IMR-90 (cell line): ENCODE results near the gene GANC. TPM values are rescaled to one million over a fixed set of nuclear protein-coding genes. Genes with fewer than 3 reads are reported as not detected.

Experiments
- ATAC-seq: fragments of 200-7000 bp; cut with Tn5 transposase; 2 replicates; pipeline ENCODE4 v1.9.1; 2020; ENCODE audit warnings: low read depth, mild to moderate bottlenecking, moderate library complexity
- BruUV-seq: library from RNA; stranded (reverse); fragments of 400-500 nt; replicated peaks from 2 replicates; lab custom pipeline; 2021; lab: Mats Ljungman, UMichigan
- CTCF ChIA-PET: fragments of 300-600 bp; formaldehyde crosslinking; extraction: SDS; loops from one replicate; lab custom pipeline; 2021; ENCODE audit warnings: antibody characterized with exemption; lab: Yijun Ruan, JAX
- POLR2A ChIA-PET: fragments of 300-600 bp; sonication (Branson Sonifier 250); formaldehyde crosslinking; loops from one replicate; lab custom pipeline; 2022; ENCODE audit warnings: antibody characterized with exemption; ENCODE audit not compliant: unreplicated experiment; lab: Charles Lee
- DNase-seq: peaks from one replicate; pipeline ENCODE4 v3.0.0; 2013
- H2AFZ ChIP-seq: replicated peaks from 2 replicates; pipeline ENCODE3; 2013; ENCODE audit warnings: low read length, mild to moderate bottlenecking; ENCODE audit not compliant: poor library complexity
- H2AK5ac ChIP-seq: 2 replicates; pipeline ENCODE4 v1.6.1; 2013; ENCODE audit warnings: low read depth, low read length, inconsistent platforms
- H2AK9ac ChIP-seq: replicated peaks from 2 replicates; pipeline ENCODE3; 2013; ENCODE audit warnings: mild to moderate bottlenecking, low read depth, low read length, moderate library complexity; ENCODE audit not compliant: poor library complexity
- H2BK120ac ChIP-seq: 2 replicates; pipeline ENCODE4 v1.6.1; 2013; ENCODE audit warnings: low read depth, low read length, inconsistent platforms
- H2BK15ac ChIP-seq: 3 replicates; pipeline ENCODE4 v1.6.1; 2013; ENCODE audit warnings: low read depth, low read length, inconsistent platforms
- H2BK20ac ChIP-seq: 2 replicates; pipeline ENCODE4 v1.6.1; 2013; ENCODE audit warnings: low read depth, mild to moderate bottlenecking, inconsistent platforms, low read length, moderate library complexity
- H2BK5ac ChIP-seq: 2 replicates; pipeline ENCODE4 v1.6.1; 2013; ENCODE audit warnings: mild to moderate bottlenecking, low read depth, low read length, inconsistent platforms; ENCODE audit not compliant: poor library complexity, severe bottlenecking
- H3K14ac ChIP-seq: replicated peaks from 2 replicates; pipeline ENCODE4 v1.6.1; 2013; ENCODE audit warnings: low read depth, low read length, inconsistent platforms
- H3K18ac ChIP-seq: 2 replicates; pipeline ENCODE4 v1.6.1; 2013; ENCODE audit warnings: low read depth, low read length, control low read depth
- H3K23ac ChIP-seq: 2 replicates; pipeline ENCODE4 v1.6.1; 2013; ENCODE audit warnings: low read depth, low read length, inconsistent platforms
- H3K27ac ChIP-seq: 2 replicates; pipeline ENCODE4 v1.5.1; 2013; ENCODE audit warnings: mild to moderate bottlenecking, control low read depth, low read length; ENCODE audit not compliant: insufficient read depth
- H3K27me3 ChIP-seq: 2 replicates; pipeline ENCODE4 v1.6.1; 2013; ENCODE audit warnings: low read length; ENCODE audit not compliant: control insufficient read depth, insufficient read depth
- H3K36me3 ChIP-seq: 2 replicates; pipeline ENCODE4 v1.6.1; 2013; ENCODE audit warnings: low read length, mixed read lengths; ENCODE audit not compliant: control insufficient read depth, insufficient read depth
- H3K4ac ChIP-seq: 2 replicates; pipeline ENCODE4 v1.6.1; 2013; ENCODE audit warnings: low read depth, low read length, inconsistent platforms
- H3K4me1 ChIP-seq: 2 replicates; pipeline ENCODE4 v1.6.1; 2013; ENCODE audit warnings: low read length, mixed read lengths; ENCODE audit not compliant: control insufficient read depth, insufficient read depth
- H3K4me2 ChIP-seq: 2 replicates; pipeline ENCODE4 v1.6.1; 2013; ENCODE audit warnings: low read depth, mild to moderate bottlenecking, control low read depth, low read length, moderate library complexity
- H3K4me3 ChIP-seq: 2 replicates; pipeline ENCODE4 v1.5.1; 2013; ENCODE audit warnings: low read depth, mild to moderate bottlenecking, control low read depth, low read length, moderate library complexity; ENCODE audit not compliant: insufficient read depth
- H3K56ac ChIP-seq: 2 replicates; pipeline ENCODE4 v1.6.1; 2013; ENCODE audit warnings: low read length, inconsistent platforms; ENCODE audit not compliant: insufficient read depth; ENCODE audit errors: extremely low read depth
- H3K79me1 ChIP-seq, 2 experiments: 2 replicates each; pipeline ENCODE4 v1.6.1; 2013; ENCODE audit warnings: low read length in 2 of 2, inconsistent platforms in 1 of 2, low read depth in 1 of 2
- H3K9ac ChIP-seq: 2 replicates; pipeline ENCODE4 v1.6.1; 2013; ENCODE audit warnings: low read depth, low read length, control low read depth
- H3K9me1 ChIP-seq: 2 replicates; pipeline ENCODE4 v1.6.1; 2013; ENCODE audit warnings: low read length, inconsistent platforms; ENCODE audit not compliant: insufficient read depth
- H3K9me3 ChIP-seq: 2 replicates; pipeline ENCODE4 v1.6.1; 2013; ENCODE audit warnings: low read length; ENCODE audit not compliant: control insufficient read depth, insufficient read depth
- H4K20me1 ChIP-seq: 2 replicates; pipeline ENCODE4 v1.6.1; 2013; ENCODE audit warnings: low read length, inconsistent platforms; ENCODE audit not compliant: insufficient read depth
- H4K5ac ChIP-seq: 2 replicates; pipeline ENCODE4 v1.6.1; 2013; ENCODE audit warnings: mild to moderate bottlenecking, low read depth, low read length, control low read depth
- H4K8ac ChIP-seq, 2 experiments: 2 replicates each; pipeline ENCODE4 v1.6.1; 2013; ENCODE audit warnings: low read depth in 2 of 2, low read length in 2 of 2, control low read depth in 1 of 2, inconsistent platforms in 1 of 2
- H4K91ac ChIP-seq: 2 replicates; pipeline ENCODE4 v1.6.1; 2013; ENCODE audit warnings: low read depth, low read length, inconsistent platforms; ENCODE audit not compliant: insufficient read depth
- CEBPB ChIP-seq: IDR thresholded peaks from 2 replicates; pipeline ENCODE4 v1.6.1; 2012; ENCODE audit warnings: low read depth, low read length, improper control_type of control experiment
- CHD1 ChIP-seq: IDR thresholded peaks from 2 replicates; pipeline ENCODE4 v1.6.1; 2012; ENCODE audit warnings: low read depth, low read length, improper control_type of control experiment
- MAFK ChIP-seq: IDR thresholded peaks from 2 replicates; pipeline ENCODE4 v1.6.1; 2012; ENCODE audit warnings: low read depth, low read length, improper control_type of control experiment
- MAZ ChIP-seq: IDR thresholded peaks from 2 replicates; pipeline ENCODE4 v1.6.1; 2012; ENCODE audit warnings: low read depth, mild to moderate bottlenecking, low read length, improper control_type of control experiment, moderate library complexity, borderline replicate concordance
- MXI1 ChIP-seq: IDR thresholded peaks from 2 replicates; pipeline ENCODE4 v1.6.1; 2012; ENCODE audit warnings: low read depth, mild to moderate bottlenecking, low read length, moderate library complexity, borderline replicate concordance
- POLR2A ChIP-seq: IDR thresholded peaks from 2 replicates; pipeline ENCODE4 v1.6.1; 2012; ENCODE audit warnings: mild to moderate bottlenecking, low read depth, low read length
- RCOR1 ChIP-seq: IDR thresholded peaks from 2 replicates; pipeline ENCODE4 v1.6.1; 2012; ENCODE audit warnings: mild to moderate bottlenecking, low read length, improper control_type of control experiment; ENCODE audit not compliant: insufficient replicate concordance
- RFX5 ChIP-seq: IDR thresholded peaks from 2 replicates; pipeline ENCODE4 v1.8.0; 2012; ENCODE audit warnings: low read depth, mild to moderate bottlenecking, low read length, moderate library complexity
- SMC3 ChIP-seq: fragments of 150-350 bp; IDR thresholded peaks from 2 replicates; pipeline ENCODE4 v1.6.1; 2016; ENCODE audit warnings: low read depth, mild to moderate bottlenecking, antibody characterized with exemption, low read length, moderate library complexity
- WGBS, 2 experiments: methylation state at CpG; one replicate each; pipeline versions ENCODE4 v1.1.5 to v1.1.7; 2013; ENCODE audit warnings: missing lambda C conversion rate in 2 of 2; ENCODE audit not compliant: insufficient read length in 1 of 2; ENCODE audit errors: extremely low coverage in 2 of 2; 5-methylcytosine and 5-hydroxymethylcytosine counted together
- dilution Hi-C: fragments of 300-500 bp; cut with HindIII; formaldehyde crosslinking; loops from one replicate; pipeline ENCODE4 v1.14.3; 2018; ENCODE audit warnings: low sequenced_read_pairs; ENCODE audit not compliant: unreplicated experiment
- in situ Hi-C: fragments of 300-500 bp; cut with MboI; formaldehyde crosslinking; loops from 3 replicates; pipeline ENCODE4 v1.14.3; 2019; ENCODE audit warnings: low sequenced_read_pairs, inconsistent platforms, mixed read lengths
- intact Hi-C: fragments of 100-400 bp; cut with micrococcal nuclease; formaldehyde crosslinking; loops from 2 replicates; pipeline ENCODE4 v1.10.0; 2022
- polyA plus RNA-seq, 3 experiments: library from polyadenylated mRNA; depleted of rRNA; stranded (reverse); fragments of >200 nt; gene quantifications; 2 replicates each; pipeline ENCODE4 v1.2.3, GENCODE V29; 2012; ENCODE audit warnings: low replicate concordance in 1 of 3
- total RNA-seq: library from RNA; depleted of rRNA; stranded (reverse); fragments of >200 nt; gene quantifications from 2 replicates; pipeline ENCODE4 v1.2.3, GENCODE V29; 2012

The GANC gene
- total and polyA plus RNA-seq, 2 of the 4 experiments (the other 2 are of a cell fraction): 7.1 to 19.2 TPM

- CTCF ChIA-PET: interaction anchor here (0.7 kb wide), 1 partner anchor 283 kb away, joined by 3 read pairs; no protein-coding TSS in a partner anchor
- H3K56ac ChIP-seq: no peak overlapping the region
- no peaks in the 10 kb centered on the region for H3K27me3 ChIP-seq
- no peak overlapping the region for H4K91ac ChIP-seq
- no peak overlapping the region for H2AK9ac ChIP-seq
- H2BK15ac ChIP-seq: no peak overlapping the region
- POLR2A ChIA-PET: interaction anchor here (0.5 kb wide), 1 partner anchor 443 kb away, joined by 3 read pairs; no protein-coding TSS in a partner anchor
- ATAC-seq (no peak), DNase-seq (no peak)
- intact Hi-C loops (no loop called here), in situ Hi-C loops (no loop called here), dilution Hi-C loops (no loop called here)
- no peaks in the 10 kb centered on the region for H3K9me3 ChIP-seq
- no peak overlapping the region for H3K14ac ChIP-seq
- peaks cover 29% of the 10 kb centered on the region for H3K36me3 ChIP-seq
- H3K23ac ChIP-seq: no peak overlapping the region
- H3K4me2 ChIP-seq: no peak overlapping the region
- H2AK5ac ChIP-seq: no peak overlapping the region
- no peak overlapping the region for H2AFZ ChIP-seq
- no peak overlapping the region for H3K27ac ChIP-seq
- no peak for TF ChIP-seq RCOR1
- TF ChIP-seq MAZ: no peak
- TF ChIP-seq SMC3: no peak
- no peak for TF ChIP-seq MAFK
- no peak for TF ChIP-seq CEBPB
- no peak for TF ChIP-seq MXI1
- no peak for TF ChIP-seq RFX5
- no peak for TF ChIP-seq POLR2A
- no peak for TF ChIP-seq CHD1
- H3K79me1 ChIP-seq: peaks cover 26 to 37% of the 10 kb centered on the region in 2 experiments
- H4K8ac ChIP-seq: no peak overlapping the region
- H3K4me3 ChIP-seq: no peak overlapping the region
- H3K4ac ChIP-seq: no peak overlapping the region
- H4K5ac ChIP-seq: no peak overlapping the region
- no peaks in the 10 kb centered on the region for H3K4me1 ChIP-seq
- no peak overlapping the region for H3K18ac ChIP-seq
- no peak overlapping the region for H2BK20ac ChIP-seq
- BruUV-seq: no TSS peak
- H3K9me1 ChIP-seq: peaks cover 3% of the 10 kb centered on the region; the same call in 1 of the 2 replicates
- H3K9ac ChIP-seq: no peak overlapping the region
- H2BK5ac ChIP-seq: no peak overlapping the region
- no peaks in the 10 kb centered on the region for H4K20me1 ChIP-seq
- H2BK120ac ChIP-seq: no peak overlapping the region
- WGBS, 2 experiments: no CpG with 5 or more reads among the region's 2 CpGs
Observed at GRCh38 chr15:42233107-42233506, 39.9 kb upstream of the GANC start.
